ENCODE measurements around the gene IQCK.

- TF ChIP-seq CTCF (IDR thresholded peaks at IDR 0.05; ENCODE audit: insufficient read depth, low read length, poor library complexity, severe bottlenecking) (no peak), EZH2phosphoT487 (conservative IDR thresholded peaks at IDR 0.05; ENCODE audit: low read length) (no peak)
Measured at GRCh38 chr16:19802612-19803011, 84.5 kb downstream of the IQCK start.

Data from SU-DHL-6 (cell line).